Activated T-cell treated with anti-CD3 and anti-CD28 coated beads, Interleukin-2, amount 50 U/mL, for 4 hours (primary cell): ENCODE data around the gene ZRANB2. TPM values are rescaled to one million over a fixed set of nuclear protein-coding genes. Genes with fewer than 3 reads are reported as not detected.

Experiments
- ATAC-seq, 2 donors: fragments of 200-7000 bp; cut with Tn5 transposase; one replicate each; pipeline ENCODE4 v1.10.0; 2021
- DNase-seq: peaks from one replicate; pipeline ENCODE4 v3.0.0-alpha.2; 2020
- H3K27me3 Mint-ChIP-seq: one replicate; pipeline ENCODE4 v1.8.0; 2021; ENCODE audit warnings: low read depth, mixed read lengths
- H3K36me3 Mint-ChIP-seq: one replicate; pipeline ENCODE4 v1.8.0; 2022; ENCODE audit warnings: mixed read lengths; ENCODE audit not compliant: insufficient read depth
- H3K4me1 Mint-ChIP-seq: one replicate; pipeline ENCODE4 v1.8.0; 2021; ENCODE audit warnings: low read depth, mixed read lengths
- H3K4me3 Mint-ChIP-seq: one replicate; pipeline ENCODE4 v1.8.0; 2021; ENCODE audit warnings: mild to moderate bottlenecking, moderate library complexity, mixed read lengths
- H3K9me3 Mint-ChIP-seq: one replicate; pipeline ENCODE4 v1.8.0; 2021; ENCODE audit warnings: mixed read lengths
- total RNA-seq, 3 donors: library from RNA; stranded (reverse); gene quantifications; one replicate each; pipeline ENCODE4 v1.2.1, GENCODE V29; 2021

Gene ZRANB2
- total RNA-seq, 3 donors from 2014 or later = 95.0 to 106 (median 98.8) TPM

- no peak for ATAC-seq
- Mint-ChIP-seq H3K4me1 (peaks cover 6% of the 10 kb centered on the region), H3K4me3 (no peak overlapping the region), H3K27me3 (peaks cover 21% of the 10 kb centered on the region), H3K36me3 (no peaks in the 10 kb centered on the region), H3K9me3 (peaks cover 4% of the 10 kb centered on the region)
- DNase-seq = no peak
These were observed 5.5 kb upstream of the ZRANB2 start for GRCh38 chr1:71086331-71086730.

GRCh38 chr1:71083271-71083670 is 2.4 kb upstream of the ZRANB2 start:
- Mint-ChIP-seq H3K9me3 (peaks cover 4% of the 10 kb centered on the region), H3K4me3 (no peak overlapping the region), H3K36me3 (peaks cover 8% of the 10 kb centered on the region), H3K27me3 (peaks cover 21% of the 10 kb centered on the region), H3K4me1 (peaks cover 15% of the 10 kb centered on the region)
- DNase-seq = no peak
- ATAC-seq = no peak

GRCh38 chr1:71081697-71082080 is 854 bp upstream of the ZRANB2 start:
- ATAC-seq (no peak), DNase-seq (no peak)
- Mint-ChIP-seq H3K36me3 (peaks cover 16% of the 10 kb centered on the region), H3K4me3 (peak overlapping the region; percentile 99), H3K9me3 (peaks cover 4% of the 10 kb centered on the region), H3K27me3 (peaks cover 17% of the 10 kb centered on the region), H3K4me1 (peaks cover 20% of the 10 kb centered on the region)

GRCh38 chr1:71080230-71080738 is 551 bp downstream of the ZRANB2 start:
- no peak for DNase-seq
- H3K9me3 Mint-ChIP-seq = peaks cover 4% of the 10 kb centered on the region
- peaks cover 29% of the 10 kb centered on the region for H3K36me3 Mint-ChIP-seq
- peak; percentile 35 for ATAC-seq
- peaks cover 26% of the 10 kb centered on the region for H3K4me1 Mint-ChIP-seq
- peak overlapping the region; percentile 99 for H3K4me3 Mint-ChIP-seq
- peaks cover 11% of the 10 kb centered on the region for H3K27me3 Mint-ChIP-seq

GRCh38 chr1:71074681-71075080 is 6.2 kb downstream of the ZRANB2 start:
- H3K4me1 Mint-ChIP-seq = peaks cover 36% of the 10 kb centered on the region
- no peaks in the 10 kb centered on the region for H3K9me3 Mint-ChIP-seq
- H3K27me3 Mint-ChIP-seq = no peaks in the 10 kb centered on the region
- ATAC-seq (no peak), DNase-seq (no peak)
- H3K4me3 Mint-ChIP-seq = no peak overlapping the region
- H3K36me3 Mint-ChIP-seq = peaks cover 57% of the 10 kb centered on the region

- Mint-ChIP-seq H3K36me3 (peaks cover 60% of the 10 kb centered on the region), H3K4me1 (peaks cover 28% of the 10 kb centered on the region), H3K4me3 (no peak overlapping the region), H3K27me3 (no peaks in the 10 kb centered on the region), H3K9me3 (no peaks in the 10 kb centered on the region)
- DNase-seq = no peak
- no peak for ATAC-seq
These were observed 8.6 kb downstream of the ZRANB2 start for GRCh38 chr1:71072273-71072672.

- H3K27me3 Mint-ChIP-seq = no peaks in the 10 kb centered on the region
- ATAC-seq = no peak
- H3K4me1 Mint-ChIP-seq = peaks cover 28% of the 10 kb centered on the region
- DNase-seq = no peak
- peaks cover 61% of the 10 kb centered on the region for H3K36me3 Mint-ChIP-seq
- H3K9me3 Mint-ChIP-seq = no peaks in the 10 kb centered on the region
- no peak overlapping the region for H3K4me3 Mint-ChIP-seq
These were observed 9.1 kb downstream of the ZRANB2 start for GRCh38 chr1:71071720-71072119.

GRCh38 chr1:71068325-71069240 is 12.3 kb downstream of the ZRANB2 start:
- peaks cover 48% of the 10 kb centered on the region for H3K36me3 Mint-ChIP-seq
- H3K9me3 Mint-ChIP-seq = no peaks in the 10 kb centered on the region
- DNase-seq (no peak), ATAC-seq (no peak)
- peaks cover 10% of the 10 kb centered on the region for H3K4me1 Mint-ChIP-seq
- no peak overlapping the region for H3K4me3 Mint-ChIP-seq
- no peaks in the 10 kb centered on the region for H3K27me3 Mint-ChIP-seq

GRCh38 chr1:71054791-71055190 is 26.0 kb downstream of the ZRANB2 start:
- Mint-ChIP-seq H3K9me3 (no peaks in the 10 kb centered on the region), H3K4me1 (peaks cover 2% of the 10 kb centered on the region), H3K36me3 (peaks cover 11% of the 10 kb centered on the region), H3K27me3 (peaks cover 2% of the 10 kb centered on the region), H3K4me3 (no peak overlapping the region)
- DNase-seq (no peak), ATAC-seq (no peak)

- peaks cover 9% of the 10 kb centered on the region for H3K36me3 Mint-ChIP-seq
- peaks cover 3% of the 10 kb centered on the region for H3K4me1 Mint-ChIP-seq
- peak; percentile 11 to 17 for ATAC-seq
- H3K27me3 Mint-ChIP-seq = peaks cover 3% of the 10 kb centered on the region
- H3K4me3 Mint-ChIP-seq = no peak overlapping the region
- no peaks in the 10 kb centered on the region for H3K9me3 Mint-ChIP-seq
- no peak for DNase-seq
These were observed 26.5 kb downstream of the ZRANB2 start for GRCh38 chr1:71054281-71054731.

- H3K9me3 Mint-ChIP-seq = no peaks in the 10 kb centered on the region
- peak in 1 of 2 donors; percentile 15 for ATAC-seq
- no peak overlapping the region for H3K4me3 Mint-ChIP-seq
- DNase-seq = no peak
- peaks cover 3% of the 10 kb centered on the region for H3K4me1 Mint-ChIP-seq
- H3K27me3 Mint-ChIP-seq = peaks cover 7% of the 10 kb centered on the region
- H3K36me3 Mint-ChIP-seq = peaks cover 4% of the 10 kb centered on the region
These were observed 27.1 kb downstream of the ZRANB2 start for GRCh38 chr1:71053758-71054157.

- no peak for ATAC-seq
- H3K36me3 Mint-ChIP-seq = peaks cover 4% of the 10 kb centered on the region
- peaks cover 13% of the 10 kb centered on the region for H3K27me3 Mint-ChIP-seq
These were observed 27.7 kb downstream of the ZRANB2 start for GRCh38 chr1:71053146-71053545.

GRCh38 chr1:71049951-71050598 is 30.8 kb downstream of the ZRANB2 start:
- ATAC-seq (peak in 1 of 2 donors; percentile 35), DNase-seq (no peak)
- Mint-ChIP-seq H3K4me3 (no peak overlapping the region), H3K4me1 (peaks cover 18% of the 10 kb centered on the region), H3K9me3 (no peaks in the 10 kb centered on the region), H3K27me3 (peaks cover 39% of the 10 kb centered on the region), H3K36me3 (no peaks in the 10 kb centered on the region)

More at GRCh38 chr1:71053146-71053545, 27.7 kb downstream of the ZRANB2 start:
- no peak for DNase-seq
- Mint-ChIP-seq H3K4me1 (peaks cover 4% of the 10 kb centered on the region), H3K4me3 (no peak overlapping the region), H3K9me3 (no peaks in the 10 kb centered on the region)
